Keratinocyte (primary cell): ENCODE measurements around the gene LEKR1.

Source experiments
- CTCF ChIP-seq, 3 experiments: IDR thresholded peaks in 1 of 3; conservative IDR thresholded peaks in 1 of 3; optimal IDR thresholded peaks in 1 of 3; 2 replicates in 2 of 3; 3 replicates in 1 of 3; pipeline versions ENCODE3 to v1.5.1; 2011; ENCODE audit warnings: low read length in 3 of 3, mild to moderate bottlenecking in 3 of 3, moderate library complexity in 2 of 3, control low read depth in 1 of 3, inconsistent platforms in 1 of 3; ENCODE audit not compliant: insufficient read depth in 2 of 3; ENCODE audit errors: extremely low read depth in 1 of 3
- EZH2 ChIP-seq: IDR thresholded peaks from one replicate; pipeline ENCODE4 v1.6.1; 2012; ENCODE audit warnings: inconsistent platforms, mild to moderate bottlenecking, low read length, moderate library complexity

- TF ChIP-seq CTCF (optimal IDR thresholded peaks at IDR 0.05 in 1 of 3, IDR thresholded peaks at IDR 0.05 in 1 of 3, conservative IDR thresholded peaks at IDR 0.05 in 1 of 3; ENCODE audit: extremely low read depth in 1 of 3, insufficient read depth in 2 of 3, low read length in 3 of 3): peak in 1 of 3 experiments; percentile 6
- TF ChIP-seq EZH2: no peak
These were observed 247.7 kb downstream of the LEKR1 start for GRCh38 chr3:157073810-157074209.
